ENCODE data around the gene AFAP1L2. TPM values are rescaled to one million over a fixed set of nuclear protein-coding genes. Genes with fewer than 3 reads are reported as not detected.
A peak's percentile ranks its signal among the peaks of the same experiment; 100 is the strongest.

Gene AFAP1L2
- total RNA-seq, 1 donor from 2014 or later = 29.5 TPM

DNA sequence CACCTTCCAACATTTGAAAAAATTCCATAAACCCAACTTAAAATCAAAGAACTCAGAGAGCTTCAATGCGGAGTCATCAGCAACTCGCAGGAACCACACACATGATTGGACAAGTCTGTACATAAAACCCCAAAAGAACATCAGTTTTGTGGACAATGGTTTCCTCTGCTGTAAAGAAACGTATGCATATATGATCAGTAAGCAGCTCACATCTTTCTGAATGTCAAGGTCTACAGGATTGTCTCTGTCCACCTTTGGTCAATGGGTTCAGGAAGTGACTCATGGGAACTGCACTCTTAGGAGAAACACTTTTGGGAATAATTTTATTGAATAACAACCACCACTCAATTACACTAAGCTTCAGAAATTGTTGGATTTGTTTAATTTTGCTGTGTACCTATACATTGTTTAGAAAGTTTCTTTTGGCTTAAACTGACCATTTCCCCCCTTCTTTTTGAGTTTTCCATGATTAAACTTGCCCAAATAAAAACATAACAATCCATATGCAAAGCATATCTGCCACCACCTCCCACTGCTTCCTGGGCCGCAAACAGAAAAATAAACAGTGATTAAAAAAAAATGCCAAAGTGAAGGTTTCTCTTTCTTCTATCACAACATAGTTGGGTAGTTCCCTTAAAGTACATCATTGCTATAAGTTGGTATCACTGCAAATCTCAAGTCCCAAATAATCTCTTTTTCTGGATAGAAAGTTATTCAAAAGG is 27.3 kb upstream of the AFAP1L2 start:
- Histone ChIP-seq H3K36me3 (peaks cover 0 to 20% of the 10 kb centered on the region in 2 donors), H3K4me1 (peaks cover 13% of the 10 kb centered on the region), H3K9me3 (no peaks in the 10 kb centered on the region), H3K27ac (no peak overlapping the region), H3K27me3 (no peaks in the 10 kb centered on the region), H3K4me3 (no peak overlapping the region)
- TF ChIP-seq, protein P1, sequence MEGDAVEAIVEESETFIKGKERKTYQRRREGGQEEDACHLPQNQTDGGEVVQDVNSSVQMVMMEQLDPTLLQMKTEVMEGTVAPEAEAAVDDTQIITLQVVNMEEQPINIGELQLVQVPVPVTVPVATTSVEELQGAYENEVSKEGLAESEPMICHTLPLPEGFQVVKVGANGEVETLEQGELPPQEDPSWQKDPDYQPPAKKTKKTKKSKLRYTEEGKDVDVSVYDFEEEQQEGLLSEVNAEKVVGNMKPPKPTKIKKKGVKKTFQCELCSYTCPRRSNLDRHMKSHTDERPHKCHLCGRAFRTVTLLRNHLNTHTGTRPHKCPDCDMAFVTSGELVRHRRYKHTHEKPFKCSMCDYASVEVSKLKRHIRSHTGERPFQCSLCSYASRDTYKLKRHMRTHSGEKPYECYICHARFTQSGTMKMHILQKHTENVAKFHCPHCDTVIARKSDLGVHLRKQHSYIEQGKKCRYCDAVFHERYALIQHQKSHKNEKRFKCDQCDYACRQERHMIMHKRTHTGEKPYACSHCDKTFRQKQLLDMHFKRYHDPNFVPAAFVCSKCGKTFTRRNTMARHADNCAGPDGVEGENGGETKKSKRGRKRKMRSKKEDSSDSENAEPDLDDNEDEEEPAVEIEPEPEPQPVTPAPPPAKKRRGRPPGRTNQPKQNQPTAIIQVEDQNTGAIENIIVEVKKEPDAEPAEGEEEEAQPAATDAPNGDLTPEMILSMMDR (IDR thresholded peaks at IDR 0.05) = no peak
- TF ChIP-seq POLR2AphosphoS5 (IDR thresholded peaks at IDR 0.05; ENCODE audit: insufficient read depth in 1 of 2, low read depth in 1 of 2) = no peak
- no peak for TF ChIP-seq POLR2A (IDR thresholded peaks at IDR 0.05)
- DNase-seq (ENCODE audit: extremely low spot score in 2 of 2) = no peak
- intact Hi-C loops (cut with DNase I) = no loop called here

DNA sequence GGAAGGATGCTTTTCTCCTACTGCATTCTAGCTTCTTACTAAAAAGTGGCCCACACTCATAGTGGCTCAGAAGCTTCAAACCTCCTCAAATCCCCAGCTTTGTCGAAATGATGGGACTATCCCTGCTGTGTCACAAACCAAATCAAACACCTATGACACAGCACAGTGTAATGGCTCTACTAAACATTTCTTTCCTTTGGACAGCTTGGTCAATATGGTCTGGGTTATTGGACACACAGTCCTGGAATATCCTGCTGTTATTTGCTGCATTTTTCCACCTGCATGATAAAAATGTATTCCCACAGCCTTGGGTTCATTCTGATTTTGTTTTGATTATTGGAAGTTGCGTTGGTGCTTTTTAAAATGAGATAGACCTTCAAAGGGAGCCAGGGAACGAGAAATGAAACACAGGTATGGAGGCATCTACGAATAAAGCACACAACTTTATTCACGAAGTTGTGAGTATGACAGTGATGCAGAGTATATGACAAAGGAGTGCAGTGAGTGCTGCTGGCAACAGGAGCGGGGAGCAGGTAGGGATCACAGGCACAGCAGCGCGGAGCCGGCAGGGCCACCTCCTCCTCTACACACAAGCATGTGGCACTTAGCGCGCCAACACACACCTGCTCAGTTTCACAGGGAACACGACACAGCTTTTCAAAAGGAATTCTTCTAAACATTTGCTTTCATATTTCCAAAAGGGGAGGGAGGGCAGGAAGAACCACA is 26.5 kb upstream of the AFAP1L2 start:
- Histone ChIP-seq H3K9me3 (no peaks in the 10 kb centered on the region), H3K27ac (no peak overlapping the region), H3K36me3 (peaks cover 0 to 12% of the 10 kb centered on the region in 2 donors), H3K27me3 (no peaks in the 10 kb centered on the region), H3K4me1 (peaks cover 13% of the 10 kb centered on the region), H3K4me3 (no peak overlapping the region)
- intact Hi-C loops (cut with DNase I) = no loop called here
- TF ChIP-seq POLR2AphosphoS5 (IDR thresholded peaks at IDR 0.05; ENCODE audit: insufficient read depth in 1 of 2, low read depth in 1 of 2) (no peak), POLR2A (IDR thresholded peaks at IDR 0.05) (no peak)
- TF ChIP-seq, protein P1 (IDR thresholded peaks at IDR 0.05) = no peak
- no peak for DNase-seq (ENCODE audit: extremely low spot score in 2 of 2)

DNA sequence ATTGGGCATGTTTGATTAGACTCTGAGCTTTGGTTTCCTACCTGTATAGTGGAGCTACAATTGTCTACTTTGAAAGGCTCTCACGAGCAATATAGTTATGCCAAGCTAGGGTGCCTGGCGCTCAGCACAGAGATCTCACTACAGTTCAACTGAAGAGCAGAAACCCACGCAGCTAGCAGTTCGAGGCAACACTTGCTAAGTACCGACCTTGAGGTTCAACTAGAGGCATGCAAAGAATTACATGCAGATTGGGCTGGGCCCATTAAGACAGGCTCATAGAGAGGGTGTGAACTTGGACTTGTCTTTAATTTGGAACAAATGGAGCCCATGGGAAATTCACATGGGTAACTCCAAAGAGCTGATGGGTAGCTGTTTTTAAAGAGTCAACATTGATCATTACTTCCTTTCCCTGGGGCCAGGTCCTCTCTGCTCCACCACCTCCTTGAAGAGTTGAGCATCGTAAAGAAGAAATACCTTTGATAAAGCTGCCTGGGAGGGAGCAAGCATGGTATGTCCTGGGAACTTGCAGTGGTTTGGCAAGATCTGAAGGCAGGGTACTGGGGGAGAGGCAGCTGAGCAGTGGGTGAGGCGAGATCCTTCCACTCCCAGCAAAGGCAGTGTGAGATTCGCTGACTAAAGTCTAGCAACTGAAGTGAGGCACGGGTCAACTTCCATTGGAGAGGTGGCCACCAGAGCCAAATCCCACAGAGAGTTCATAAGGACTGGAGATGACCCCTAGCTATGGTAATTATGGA is 25.5 kb upstream of the AFAP1L2 start:
- intact Hi-C loops (cut with DNase I) = loop anchor here (5.0 kb wide), 1 partner anchor 127 kb away; no protein-coding TSS in a partner anchor
- TF ChIP-seq, protein P1 (IDR thresholded peaks at IDR 0.05) = no peak
- no peak for TF ChIP-seq POLR2AphosphoS5 (IDR thresholded peaks at IDR 0.05; ENCODE audit: insufficient read depth in 1 of 2, low read depth in 1 of 2)
- TF ChIP-seq POLR2A (IDR thresholded peaks at IDR 0.05) = no peak
- DNase-seq (ENCODE audit: extremely low spot score in 2 of 2) = peak in 1 of 2 donors; percentile 76
- Histone ChIP-seq H3K36me3 (peaks cover 0 to 2% of the 10 kb centered on the region in 2 donors), H3K9me3 (no peaks in the 10 kb centered on the region), H3K27me3 (no peaks in the 10 kb centered on the region), H3K27ac (no peak overlapping the region), H3K4me3 (no peak overlapping the region), H3K4me1 (peaks cover 13% of the 10 kb centered on the region)

DNA sequence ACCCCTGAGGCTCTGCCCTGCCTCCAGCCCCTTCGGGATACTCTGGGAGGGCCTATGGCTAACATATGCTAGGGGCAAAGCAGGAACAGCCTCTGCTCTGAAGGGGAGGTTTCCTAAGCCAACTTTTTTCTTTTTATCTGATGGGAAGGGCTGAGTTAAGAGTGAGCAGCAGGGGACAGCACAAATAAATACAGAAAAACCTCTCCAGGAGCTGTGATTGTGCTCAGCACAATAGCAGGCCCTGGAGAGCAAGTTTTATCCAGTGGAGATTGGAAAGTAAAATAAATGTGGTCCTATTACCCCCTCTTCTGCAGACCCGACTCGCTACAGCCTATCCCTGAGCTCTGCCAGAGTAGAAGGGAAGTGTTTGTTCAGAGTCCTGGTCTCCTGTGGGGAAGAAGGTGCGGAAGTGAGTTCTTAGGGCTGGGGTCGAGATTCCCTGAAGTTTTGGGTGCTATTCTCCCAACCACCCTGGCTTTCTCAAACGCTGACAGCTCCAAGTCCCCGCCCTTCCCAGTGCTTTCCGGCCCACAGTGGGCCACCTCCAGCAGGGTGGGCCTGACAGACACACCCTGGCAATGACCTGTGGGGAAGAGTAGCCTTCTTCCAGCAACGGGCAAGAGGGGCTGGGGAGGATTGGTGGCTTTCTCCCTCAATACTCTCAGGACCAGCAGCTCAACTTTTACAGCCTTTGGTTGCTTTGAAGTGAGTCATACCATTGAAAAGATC is 23.0 kb upstream of the AFAP1L2 start:
- DNase-seq (ENCODE audit: extremely low spot score in 2 of 2) = peak in 1 of 2 donors; percentile 83
- Histone ChIP-seq H3K27me3 (no peaks in the 10 kb centered on the region), H3K9me3 (no peaks in the 10 kb centered on the region), H3K36me3 (no peaks in the 10 kb centered on the region), H3K27ac (no peak overlapping the region), H3K4me3 (no peak overlapping the region), H3K4me1 (peaks cover 13% of the 10 kb centered on the region)
- intact Hi-C loops (cut with DNase I) = loop anchor here (5.0 kb wide), 1 partner anchor 125 kb away; no protein-coding TSS in a partner anchor
- TF ChIP-seq, protein P1 (IDR thresholded peaks at IDR 0.05) = no peak
- TF ChIP-seq POLR2AphosphoS5 (IDR thresholded peaks at IDR 0.05; ENCODE audit: insufficient read depth in 1 of 2, low read depth in 1 of 2) (no peak), POLR2A (IDR thresholded peaks at IDR 0.05) (no peak)

All from vagina (tissue), 2 donors.